ENCODE results near the gene TNP2.

GRCh38 chr16:11257131-11257938 is 11.8 kb downstream of the TNP2 start:
- peak in 5 of 7 experiments; percentile 56 to 79 (median 67) for TF ChIP-seq CTCF (IDR thresholded peaks at IDR 0.05)
- no peak for TF ChIP-seq POLR2AphosphoS5 (IDR thresholded peaks at IDR 0.05)
- no peak for TF ChIP-seq EP300 (IDR thresholded peaks at IDR 0.05)
- TF ChIP-seq POLR2A (IDR thresholded peaks at IDR 0.05), result no peak
